Keratinocyte (primary cell): Measurements from ENCODE around the gene VKORC1. TPM values are rescaled to one million over a fixed set of nuclear protein-coding genes. Genes with fewer than 3 reads are reported as not detected.

ENCODE experiments used
- DNase-seq: peaks from one replicate; pipeline ENCODE4 v3.0.0-alpha.2; 2011; ENCODE audit warnings: low read depth, missing footprints, low spot score
- FAIRE-seq: peaks from 2 replicates; lab custom pipeline; 2011; peaks lifted over from hg19 to GRCh38; lab: Jason Lieb, UNC
- H2AFZ ChIP-seq: 2 replicates; pipeline ENCODE4 v1.6.0; 2012; ENCODE audit warnings: low read length, control low read depth, inconsistent platforms; ENCODE audit not compliant: control insufficient read depth
- H3K27ac ChIP-seq: 2 replicates; pipeline ENCODE4 v1.5.1; 2011; ENCODE audit warnings: low read length; ENCODE audit not compliant: control insufficient read depth, insufficient read depth
- H3K27me3 ChIP-seq: 3 replicates; pipeline ENCODE4 v1.6.0; 2011; ENCODE audit warnings: low read length; ENCODE audit not compliant: control insufficient read depth, insufficient read depth; ENCODE audit errors: extremely low read depth
- H3K36me3 ChIP-seq, 2 experiments: 2 replicates in 1 of 2; 3 replicates in 1 of 2; pipeline ENCODE4 v1.5.1; 2011; ENCODE audit warnings: low read length in 2 of 2, mild to moderate bottlenecking in 1 of 2; ENCODE audit not compliant: control insufficient read depth in 2 of 2, insufficient read depth in 2 of 2; ENCODE audit errors: extremely low read depth in 1 of 2
- H3K4me1 ChIP-seq: 3 replicates; pipeline ENCODE4 v1.5.1; 2011; ENCODE audit warnings: low read length; ENCODE audit not compliant: control insufficient read depth, insufficient read depth; ENCODE audit errors: extremely low read depth
- H3K4me2 ChIP-seq: 3 replicates; pipeline ENCODE4 v1.6.0; 2011; ENCODE audit warnings: low read depth, low read length; ENCODE audit not compliant: control insufficient read depth, insufficient read depth; ENCODE audit errors: extremely low read depth
- H3K4me3 ChIP-seq, 3 experiments: fragments of 200-600 bp in 1 of 3; sonication (generic) in 1 of 3; 2 replicates in 2 of 3; 3 replicates in 1 of 3; pipeline ENCODE4 v1.5.1; 2011 to 2016; ENCODE audit warnings: low read length in 3 of 3, mild to moderate bottlenecking in 3 of 3, control low read depth in 2 of 3, inconsistent platforms in 1 of 3, low read depth in 1 of 3, mixed read lengths in 1 of 3, mixed run types in 1 of 3, moderate library complexity in 1 of 3; ENCODE audit not compliant: control insufficient read depth in 2 of 3, insufficient read depth in 2 of 3; ENCODE audit errors: extremely low read depth in 1 of 3
- H3K79me2 ChIP-seq: 2 replicates; pipeline ENCODE4 v1.6.0; 2012; ENCODE audit warnings: low read length; ENCODE audit not compliant: control insufficient read depth, insufficient read depth
- H3K9ac ChIP-seq: 3 replicates; pipeline ENCODE4 v1.6.0; 2011; ENCODE audit warnings: low read length; ENCODE audit not compliant: control insufficient read depth, insufficient read depth; ENCODE audit errors: extremely low read depth
- H3K9me1 ChIP-seq: 3 replicates; pipeline ENCODE4 v1.6.0; 2011; ENCODE audit warnings: low read length; ENCODE audit not compliant: control insufficient read depth, insufficient read depth; ENCODE audit errors: extremely low read depth
- H3K9me3 ChIP-seq: 2 replicates; pipeline ENCODE4 v1.5.1; 2012; ENCODE audit warnings: low read depth, low read length; ENCODE audit not compliant: control insufficient read depth
- H4K20me1 ChIP-seq: 3 replicates; pipeline ENCODE4 v1.6.0; 2011; ENCODE audit warnings: low read length; ENCODE audit not compliant: control insufficient read depth, insufficient read depth; ENCODE audit errors: extremely low read depth
- EZH2 ChIP-seq: IDR thresholded peaks from one replicate; pipeline ENCODE4 v1.6.1; 2012; ENCODE audit warnings: inconsistent platforms, mild to moderate bottlenecking, low read length, moderate library complexity
- dilution Hi-C: fragments of 300-500 bp; cut with MboI; formaldehyde crosslinking; loops from one replicate; pipeline ENCODE4 v1.7.0; 2020; ENCODE audit warnings: low sequenced_read_pairs; ENCODE audit not compliant: extremely low pct_ligation_motif_present
- polyA plus RNA-seq, 5 experiments: library from polyadenylated mRNA; depleted of rRNA in 3 of 5; stranded (reverse) in 3 of 5; stranded (forward) in 1 of 5; unstranded in 1 of 5; fragments of >200 nt; gene quantifications; 1 replicate in 1 of 5; 2 replicates in 3 of 5; 3 replicates in 1 of 5; pipeline versions ENCODE4 v1.2.1 to v1.2.3, GENCODE V29; 2011 to 2012; ENCODE audit warnings: missing spikeins in 2 of 5, low read depth in 1 of 5, low replicate concordance in 1 of 5
- TF ChIP-seq, protein P1 (sequence below), 3 experiments: IDR thresholded peaks in 1 of 3; conservative IDR thresholded peaks in 1 of 3; optimal IDR thresholded peaks in 1 of 3; 2 replicates in 2 of 3; 3 replicates in 1 of 3; pipeline versions ENCODE3 to v1.5.1; 2011; ENCODE audit warnings: low read length in 3 of 3, mild to moderate bottlenecking in 3 of 3, moderate library complexity in 2 of 3, control low read depth in 1 of 3, inconsistent platforms in 1 of 3; ENCODE audit not compliant: insufficient read depth in 2 of 3; ENCODE audit errors: extremely low read depth in 1 of 3

Gene VKORC1
- polyA plus RNA-seq, 1 donor (not counting 4 experiments of a cell fraction or from before 2014, with no cell fraction given), result 73.6 TPM

GRCh38 chr16:31080756-31081419 is 13.7 kb downstream of the VKORC1 start:
- Histone ChIP-seq H3K4me1 (peaks cover 9% of the 10 kb centered on the region), H3K9ac (no peak overlapping the region), H3K4me3 (no peak overlapping the region), H2AFZ (no peak overlapping the region), H3K36me3 (peaks cover 22 to 30% of the 10 kb centered on the region in 2 experiments), H3K27me3 (no peaks in the 10 kb centered on the region), H3K9me3 (no peaks in the 10 kb centered on the region), H3K9me1 (no peaks in the 10 kb centered on the region), H3K79me2 (peaks cover 48% of the 10 kb centered on the region), H4K20me1 (no peaks in the 10 kb centered on the region), H3K27ac (no peak overlapping the region), H3K4me2 (no peak overlapping the region)
- no peak for DNase-seq
- TF ChIP-seq, protein P1, sequence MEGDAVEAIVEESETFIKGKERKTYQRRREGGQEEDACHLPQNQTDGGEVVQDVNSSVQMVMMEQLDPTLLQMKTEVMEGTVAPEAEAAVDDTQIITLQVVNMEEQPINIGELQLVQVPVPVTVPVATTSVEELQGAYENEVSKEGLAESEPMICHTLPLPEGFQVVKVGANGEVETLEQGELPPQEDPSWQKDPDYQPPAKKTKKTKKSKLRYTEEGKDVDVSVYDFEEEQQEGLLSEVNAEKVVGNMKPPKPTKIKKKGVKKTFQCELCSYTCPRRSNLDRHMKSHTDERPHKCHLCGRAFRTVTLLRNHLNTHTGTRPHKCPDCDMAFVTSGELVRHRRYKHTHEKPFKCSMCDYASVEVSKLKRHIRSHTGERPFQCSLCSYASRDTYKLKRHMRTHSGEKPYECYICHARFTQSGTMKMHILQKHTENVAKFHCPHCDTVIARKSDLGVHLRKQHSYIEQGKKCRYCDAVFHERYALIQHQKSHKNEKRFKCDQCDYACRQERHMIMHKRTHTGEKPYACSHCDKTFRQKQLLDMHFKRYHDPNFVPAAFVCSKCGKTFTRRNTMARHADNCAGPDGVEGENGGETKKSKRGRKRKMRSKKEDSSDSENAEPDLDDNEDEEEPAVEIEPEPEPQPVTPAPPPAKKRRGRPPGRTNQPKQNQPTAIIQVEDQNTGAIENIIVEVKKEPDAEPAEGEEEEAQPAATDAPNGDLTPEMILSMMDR (optimal IDR thresholded peaks at IDR 0.05 in 1 of 3, IDR thresholded peaks at IDR 0.05 in 1 of 3, conservative IDR thresholded peaks at IDR 0.05 in 1 of 3; ENCODE audit: extremely low read depth in 1 of 3, insufficient read depth in 2 of 3, low read length in 3 of 3), result no peak
- no peak for TF ChIP-seq EZH2
- no peak for FAIRE-seq
- dilution Hi-C loops, result no loop called here

DNA sequence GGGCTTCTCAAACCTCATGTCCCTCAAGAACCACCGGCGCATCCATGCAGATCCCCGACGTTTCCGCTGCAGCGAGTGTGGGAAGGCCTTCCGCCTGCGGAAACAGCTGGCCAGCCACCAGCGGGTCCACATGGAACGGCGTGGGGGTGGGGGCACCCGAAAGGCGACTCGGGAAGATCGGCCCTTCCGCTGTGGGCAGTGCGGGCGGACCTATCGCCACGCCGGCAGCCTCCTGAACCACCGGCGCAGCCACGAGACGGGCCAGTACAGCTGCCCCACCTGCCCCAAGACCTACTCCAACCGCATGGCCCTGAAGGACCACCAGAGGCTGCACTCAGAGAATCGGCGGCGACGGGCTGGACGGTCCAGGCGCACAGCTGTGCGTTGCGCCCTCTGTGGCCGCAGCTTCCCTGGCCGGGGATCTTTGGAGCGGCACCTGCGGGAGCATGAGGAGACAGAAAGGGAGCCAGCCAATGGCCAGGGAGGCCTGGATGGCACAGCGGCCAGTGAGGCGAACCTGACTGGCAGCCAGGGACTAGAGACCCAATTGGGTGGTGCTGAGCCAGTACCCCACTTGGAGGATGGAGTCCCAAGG is 14.5 kb downstream of the VKORC1 start:
- no peak overlapping the region for H3K4me3 ChIP-seq
- H3K4me2 ChIP-seq, result no peak overlapping the region
- dilution Hi-C loops, result no loop called here
- no peak overlapping the region for H3K27ac ChIP-seq
- peaks cover 2% of the 10 kb centered on the region for H3K4me1 ChIP-seq
- H2AFZ ChIP-seq, result no peak overlapping the region
- H3K79me2 ChIP-seq, result peaks cover 53% of the 10 kb centered on the region
- H3K9me3 ChIP-seq, result no peaks in the 10 kb centered on the region
- no peaks in the 10 kb centered on the region for H3K27me3 ChIP-seq
- H3K36me3 ChIP-seq, result peaks cover 22 to 30% of the 10 kb centered on the region in 2 experiments
- H4K20me1 ChIP-seq, result no peaks in the 10 kb centered on the region
- DNase-seq (no peak), FAIRE-seq (no peak)
- no peak overlapping the region for H3K9ac ChIP-seq
- TF ChIP-seq, protein P1 (optimal IDR thresholded peaks at IDR 0.05 in 1 of 3, IDR thresholded peaks at IDR 0.05 in 1 of 3, conservative IDR thresholded peaks at IDR 0.05 in 1 of 3; ENCODE audit: extremely low read depth in 1 of 3, insufficient read depth in 2 of 3, low read length in 3 of 3), result no peak
- TF ChIP-seq EZH2, result no peak
- no peaks in the 10 kb centered on the region for H3K9me1 ChIP-seq
